Sigmoid colon (tissue), 4 donors: ENCODE measurements around the gene MAGEA2.
"Not testable (repeated sequence)": the region's sequence is repeated elsewhere in the genome, so short reads cannot be mapped to it uniquely, and the experiment has no call there.

Source experiments
- EP300 ChIP-seq, 4 donors: sonication (generic); formaldehyde crosslinking; IDR thresholded peaks; one replicate each; pipeline ENCODE4 v1.6.1; 2017; ENCODE audit warnings: antibody characterized with exemption in 4 of 4
- POLR2A ChIP-seq, 2 donors: fragments of 450-650 bp; IDR thresholded peaks; one replicate each; pipeline ENCODE4 v1.6.1; 2016; ENCODE audit warnings: antibody characterized with exemption in 2 of 2, mild to moderate bottlenecking in 2 of 2, moderate library complexity in 2 of 2
- POLR2AphosphoS5 ChIP-seq, 4 donors: sonication (generic); formaldehyde crosslinking; IDR thresholded peaks; one replicate each; pipeline ENCODE4 v1.6.1; 2017; ENCODE audit warnings: antibody characterized with exemption in 4 of 4
- TF ChIP-seq, protein P1 (sequence below), 4 experiments: fragments of 450-650 bp in 3 of 4; fragments of 200-600 bp in 1 of 4; IDR thresholded peaks; one replicate each; pipeline ENCODE4 v1.5.1; 2016 to 2019; ENCODE audit warnings: antibody characterized with exemption in 4 of 4, mild to moderate bottlenecking in 3 of 4, moderate library complexity in 2 of 4

- TF ChIP-seq POLR2AphosphoS5, POLR2A, EP300 (IDR thresholded peaks at IDR 0.05): not testable (repeated sequence)
- TF ChIP-seq, protein P1, sequence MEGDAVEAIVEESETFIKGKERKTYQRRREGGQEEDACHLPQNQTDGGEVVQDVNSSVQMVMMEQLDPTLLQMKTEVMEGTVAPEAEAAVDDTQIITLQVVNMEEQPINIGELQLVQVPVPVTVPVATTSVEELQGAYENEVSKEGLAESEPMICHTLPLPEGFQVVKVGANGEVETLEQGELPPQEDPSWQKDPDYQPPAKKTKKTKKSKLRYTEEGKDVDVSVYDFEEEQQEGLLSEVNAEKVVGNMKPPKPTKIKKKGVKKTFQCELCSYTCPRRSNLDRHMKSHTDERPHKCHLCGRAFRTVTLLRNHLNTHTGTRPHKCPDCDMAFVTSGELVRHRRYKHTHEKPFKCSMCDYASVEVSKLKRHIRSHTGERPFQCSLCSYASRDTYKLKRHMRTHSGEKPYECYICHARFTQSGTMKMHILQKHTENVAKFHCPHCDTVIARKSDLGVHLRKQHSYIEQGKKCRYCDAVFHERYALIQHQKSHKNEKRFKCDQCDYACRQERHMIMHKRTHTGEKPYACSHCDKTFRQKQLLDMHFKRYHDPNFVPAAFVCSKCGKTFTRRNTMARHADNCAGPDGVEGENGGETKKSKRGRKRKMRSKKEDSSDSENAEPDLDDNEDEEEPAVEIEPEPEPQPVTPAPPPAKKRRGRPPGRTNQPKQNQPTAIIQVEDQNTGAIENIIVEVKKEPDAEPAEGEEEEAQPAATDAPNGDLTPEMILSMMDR (IDR thresholded peaks at IDR 0.05): not testable (repeated sequence)
Observed at GRCh38 chrX:152713815-152714787, 39.5 kb downstream of the MAGEA2 start, which contains the start of gene MAGEA2B.
